ENCODE measurements around the gene CAP1.
"Not testable (repeated sequence)": the region's sequence is repeated elsewhere in the genome, so short reads cannot be mapped to it uniquely, and the experiment has no call there.

Gene CAP1

GRCh38 chr1:40075266-40075665 lies 34.7 kb downstream of the CAP1 start:
- ChIA-PET POLR2A (interaction anchor here (0.6 kb wide), 2 partner anchors 61 to 103 kb away, joined by 3 to 6 read pairs; no protein-coding TSS in a partner anchor), CTCF (interaction anchor here (0.7 to 20.6 kb wide), 6 partner anchors 9 to 330 kb away, joined by 3 to 262 read pairs (median 23); no protein-coding TSS in a partner anchor)
- TF ChIP-seq, protein P1, sequence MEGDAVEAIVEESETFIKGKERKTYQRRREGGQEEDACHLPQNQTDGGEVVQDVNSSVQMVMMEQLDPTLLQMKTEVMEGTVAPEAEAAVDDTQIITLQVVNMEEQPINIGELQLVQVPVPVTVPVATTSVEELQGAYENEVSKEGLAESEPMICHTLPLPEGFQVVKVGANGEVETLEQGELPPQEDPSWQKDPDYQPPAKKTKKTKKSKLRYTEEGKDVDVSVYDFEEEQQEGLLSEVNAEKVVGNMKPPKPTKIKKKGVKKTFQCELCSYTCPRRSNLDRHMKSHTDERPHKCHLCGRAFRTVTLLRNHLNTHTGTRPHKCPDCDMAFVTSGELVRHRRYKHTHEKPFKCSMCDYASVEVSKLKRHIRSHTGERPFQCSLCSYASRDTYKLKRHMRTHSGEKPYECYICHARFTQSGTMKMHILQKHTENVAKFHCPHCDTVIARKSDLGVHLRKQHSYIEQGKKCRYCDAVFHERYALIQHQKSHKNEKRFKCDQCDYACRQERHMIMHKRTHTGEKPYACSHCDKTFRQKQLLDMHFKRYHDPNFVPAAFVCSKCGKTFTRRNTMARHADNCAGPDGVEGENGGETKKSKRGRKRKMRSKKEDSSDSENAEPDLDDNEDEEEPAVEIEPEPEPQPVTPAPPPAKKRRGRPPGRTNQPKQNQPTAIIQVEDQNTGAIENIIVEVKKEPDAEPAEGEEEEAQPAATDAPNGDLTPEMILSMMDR (IDR thresholded peaks at IDR 0.05; ENCODE audit: control extremely low read depth, extremely low read depth, low read depth, missing control alignments): no peak
- no peak for DNase-seq (ENCODE audit: extremely low spot score)

- no peak for DNase-seq (ENCODE audit: extremely low spot score)
- CTCF ChIA-PET: interaction anchor here (0.9 to 20.6 kb wide), 15 partner anchors 7 to 268 kb away, joined by 3 to 262 read pairs (median 5); no protein-coding TSS in a partner anchor
- POLR2A ChIA-PET: no interaction called here
Measured at GRCh38 chr1:40076895-40077312, 36.4 kb downstream of the CAP1 start.

GRCh38 chr1:40078512-40079333 lies 38.2 kb downstream of the CAP1 start:
- POLR2A ChIA-PET: interaction anchor here (0.6 kb wide), 1 partner anchor 871 kb away, joined by 3 read pairs; no protein-coding TSS in a partner anchor
- TF ChIP-seq, protein P1 (IDR thresholded peaks at IDR 0.05; ENCODE audit: control extremely low read depth, extremely low read depth, low read depth, missing control alignments): peak; percentile 70

More at GRCh38 chr1:40076895-40077312, 36.4 kb downstream of the CAP1 start:
- TF ChIP-seq, protein P1 (IDR thresholded peaks at IDR 0.05; ENCODE audit: control extremely low read depth, extremely low read depth, low read depth, missing control alignments): no peak

GRCh38 chr1:40079774-40080400 lies 39.4 kb downstream of the CAP1 start:
- ChIA-PET POLR2A (no interaction called here), CTCF (interaction anchor here (0.6 to 20.6 kb wide), 8 partner anchors 9 to 325 kb away, joined by 3 to 262 read pairs (median 7); no protein-coding TSS in a partner anchor)
- no peak for DNase-seq (ENCODE audit: extremely low spot score)
- TF ChIP-seq, protein P1 (IDR thresholded peaks at IDR 0.05; ENCODE audit: control extremely low read depth, extremely low read depth, low read depth, missing control alignments): no peak

More at GRCh38 chr1:40078512-40079333, 38.2 kb downstream of the CAP1 start:
- CTCF ChIA-PET: interaction anchor here (0.8 to 20.6 kb wide), 19 partner anchors 11 to 326 kb away, joined by 3 to 262 read pairs (median 4); partner anchors contain the start of gene PPT1
- DNase-seq (ENCODE audit: extremely low spot score): peak; percentile 69

- CTCF ChIA-PET: interaction anchor here (1.4 to 20.6 kb wide), 7 partner anchors 8 to 323 kb away, joined by 4 to 262 read pairs (median 10); no protein-coding TSS in a partner anchor
- DNase-seq (ENCODE audit: extremely low spot score): no peak
- POLR2A ChIA-PET: no interaction called here
- TF ChIP-seq, protein P1 (IDR thresholded peaks at IDR 0.05; ENCODE audit: control extremely low read depth, extremely low read depth, low read depth, missing control alignments): no peak
Measured at GRCh38 chr1:40081871-40082270, 41.3 kb downstream of the CAP1 start.

DNA sequence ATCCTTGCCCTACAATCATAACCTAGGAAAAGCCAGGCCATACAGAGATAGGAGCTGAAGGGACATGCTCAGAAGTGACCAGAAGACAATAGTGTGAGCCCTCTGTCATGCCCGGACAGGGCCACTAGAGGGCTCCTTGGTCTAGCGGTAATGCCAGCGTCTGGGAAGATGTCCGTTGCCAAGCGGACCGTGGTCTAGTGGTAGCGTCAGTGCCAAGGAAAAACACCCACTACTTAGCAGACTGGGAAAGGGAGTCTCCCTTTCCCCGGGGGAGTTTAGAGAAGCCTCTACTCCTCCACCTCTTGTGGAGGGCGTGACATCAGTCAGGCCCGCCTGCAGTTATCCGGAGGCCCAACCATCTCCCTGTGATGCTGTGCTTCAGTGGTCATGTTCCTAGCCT lies 44.2 kb downstream of the CAP1 start:
- DNase-seq (ENCODE audit: extremely low spot score); POLR2A ChIA-PET: not testable (repeated sequence)
- CTCF ChIA-PET: interaction anchor here (0.7 to 20.6 kb wide), 17 partner anchors 11 to 320 kb away, joined by 3 to 262 read pairs (median 5); no protein-coding TSS in a partner anchor
- TF ChIP-seq, protein P1 (IDR thresholded peaks at IDR 0.05; ENCODE audit: control extremely low read depth, extremely low read depth, low read depth, missing control alignments): peak; percentile 70

Measured in GM10248 (cell line).